NCI-H2107 treated with DMSO at 0.1 percent for 48 hours (cell line): ENCODE results near the gene MCL1.

Source experiments
- DNase-seq: peaks from one replicate; lab custom pipeline; 2025; ENCODE audit not compliant: unreplicated experiment; lab: John Stamatoyannopoulos, UW

The MCL1 gene

GRCh38 chr1:150557813-150558212 lies 21.6 kb downstream of the MCL1 start:
- DNase-seq: no peak

- no peak for DNase-seq
Observed at GRCh38 chr1:150557065-150557600, 22.3 kb downstream of the MCL1 start.

GRCh38 chr1:150555971-150556865 lies 23.2 kb downstream of the MCL1 start:
- no peak for DNase-seq

GRCh38 chr1:150555198-150555970 lies 24.0 kb downstream of the MCL1 start:
- DNase-seq: no peak

- no peak for DNase-seq
Observed at GRCh38 chr1:150554086-150554452, 25.3 kb downstream of the MCL1 start.

- no peak for DNase-seq
Observed at GRCh38 chr1:150553392-150554085, 25.9 kb downstream of the MCL1 start.

- DNase-seq: no peak
Observed at GRCh38 chr1:150552911-150553289, 26.5 kb downstream of the MCL1 start.

- no peak for DNase-seq
Observed at GRCh38 chr1:150552128-150552910, 27.1 kb downstream of the MCL1 start.

GRCh38 chr1:150551784-150552127 lies 27.7 kb downstream of the MCL1 start:
- no peak for DNase-seq

GRCh38 chr1:150551051-150551783 lies 28.2 kb downstream of the MCL1 start:
- DNase-seq: no peak

- no peak for DNase-seq
Observed at GRCh38 chr1:150550222-150551050, 29.0 kb downstream of the MCL1 start.

- no peak for DNase-seq
Observed at GRCh38 chr1:150549496-150550221, 29.8 kb downstream of the MCL1 start.

- no peak for DNase-seq
Observed at GRCh38 chr1:150548632-150549495, 30.5 kb downstream of the MCL1 start, which contains the start of gene ADAMTSL4. Gene ADAMTSL4 (plus strand): TSS chr1:150549408. CDS start chr1:150552289, 2,881 bp downstream.

GRCh38 chr1:150548324-150548631 lies 31.1 kb downstream of the MCL1 start:
- DNase-seq: no peak

GRCh38 chr1:150546294-150546937 lies 33.0 kb downstream of the MCL1 start:
- no peak for DNase-seq

GRCh38 chr1:150545486-150546032 lies 33.9 kb downstream of the MCL1 start:
- no peak for DNase-seq

- DNase-seq: peak; percentile 44
Observed at GRCh38 chr1:150544204-150544603, 35.2 kb downstream of the MCL1 start.
